ENCODE measurements around the gene DDX25. TPM values are rescaled to one million over a fixed set of nuclear protein-coding genes. Genes with fewer than 3 reads are reported as not detected.

Gene DDX25
- total RNA-seq, 4 donors from 2014 or later: 0.40 TPM; not detected in 3

- no peak overlapping the region for H3K4me3 ChIP-seq
- peaks cover 0 to 17% (median 0%) of the 10 kb centered on the region in 4 donors for H3K4me1 ChIP-seq
- DNase-seq: no peak
- no peaks in the 10 kb centered on the region for H3K27me3 ChIP-seq
- H3K9me3 ChIP-seq: no peaks in the 10 kb centered on the region
- H3K27ac ChIP-seq: peak overlapping the region in 1 of 4 donors; percentile 54
- H3K36me3 ChIP-seq: no peaks in the 10 kb centered on the region
- no peak for TF ChIP-seq POLR2A (IDR thresholded peaks at IDR 0.05)
- TF ChIP-seq, protein P1, sequence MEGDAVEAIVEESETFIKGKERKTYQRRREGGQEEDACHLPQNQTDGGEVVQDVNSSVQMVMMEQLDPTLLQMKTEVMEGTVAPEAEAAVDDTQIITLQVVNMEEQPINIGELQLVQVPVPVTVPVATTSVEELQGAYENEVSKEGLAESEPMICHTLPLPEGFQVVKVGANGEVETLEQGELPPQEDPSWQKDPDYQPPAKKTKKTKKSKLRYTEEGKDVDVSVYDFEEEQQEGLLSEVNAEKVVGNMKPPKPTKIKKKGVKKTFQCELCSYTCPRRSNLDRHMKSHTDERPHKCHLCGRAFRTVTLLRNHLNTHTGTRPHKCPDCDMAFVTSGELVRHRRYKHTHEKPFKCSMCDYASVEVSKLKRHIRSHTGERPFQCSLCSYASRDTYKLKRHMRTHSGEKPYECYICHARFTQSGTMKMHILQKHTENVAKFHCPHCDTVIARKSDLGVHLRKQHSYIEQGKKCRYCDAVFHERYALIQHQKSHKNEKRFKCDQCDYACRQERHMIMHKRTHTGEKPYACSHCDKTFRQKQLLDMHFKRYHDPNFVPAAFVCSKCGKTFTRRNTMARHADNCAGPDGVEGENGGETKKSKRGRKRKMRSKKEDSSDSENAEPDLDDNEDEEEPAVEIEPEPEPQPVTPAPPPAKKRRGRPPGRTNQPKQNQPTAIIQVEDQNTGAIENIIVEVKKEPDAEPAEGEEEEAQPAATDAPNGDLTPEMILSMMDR (IDR thresholded peaks at IDR 0.05): no peak
These were observed 46.7 kb downstream of the DDX25 start for GRCh38 chr11:125950696-125951651.

DNA sequence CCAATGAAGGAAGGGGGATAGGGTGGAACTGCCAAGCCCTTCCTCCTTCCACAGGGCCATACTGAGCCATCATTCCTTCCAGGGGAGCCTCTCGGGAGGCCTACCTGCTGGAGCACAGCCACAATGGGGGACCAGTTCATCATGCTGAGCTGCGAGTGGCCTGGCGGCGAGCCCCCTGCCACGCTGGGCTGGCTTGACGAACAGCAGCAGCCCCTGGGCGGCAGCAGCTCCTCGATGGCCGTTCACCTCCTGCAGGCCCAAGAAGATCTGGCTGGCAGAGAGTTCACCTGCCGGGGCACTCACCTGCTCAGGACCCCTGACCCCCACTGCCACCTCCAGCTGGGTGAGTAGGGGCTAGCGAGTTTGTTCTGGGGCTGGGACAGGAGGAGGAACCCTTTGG, 47.4 kb downstream of the DDX25 start:
- Histone ChIP-seq H3K36me3 (no peaks in the 10 kb centered on the region), H3K4me3 (no peak overlapping the region), H3K27me3 (no peaks in the 10 kb centered on the region), H3K9me3 (no peaks in the 10 kb centered on the region), H3K4me1 (peaks cover 0 to 17% (median 0%) of the 10 kb centered on the region in 4 donors), H3K27ac (peak overlapping the region in 1 of 4 donors; percentile 54)
- TF ChIP-seq POLR2A (IDR thresholded peaks at IDR 0.05): no peak
- TF ChIP-seq, protein P1 (IDR thresholded peaks at IDR 0.05): no peak
- no peak for DNase-seq

DNA sequence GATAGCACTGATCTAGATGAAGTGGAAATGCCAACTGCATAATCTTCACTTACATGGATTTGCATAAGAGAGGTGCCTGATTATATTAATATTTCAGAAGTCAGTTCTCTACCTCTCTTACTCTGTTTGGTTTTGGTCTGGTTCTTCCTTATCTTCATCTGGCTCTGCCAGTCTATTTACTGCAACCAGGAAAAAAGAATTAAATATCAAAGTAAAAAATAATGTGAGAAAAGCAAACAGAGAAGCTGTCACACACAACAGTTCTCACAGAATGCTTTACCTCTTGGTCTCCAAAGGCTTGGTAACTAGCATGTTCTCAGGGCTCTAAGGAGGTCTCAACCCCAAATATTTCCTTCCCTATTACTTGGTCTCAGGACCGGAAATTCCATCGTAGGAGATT, 48.3 kb downstream of the DDX25 start:
- Histone ChIP-seq H3K4me3 (no peak overlapping the region), H3K27ac (no peak overlapping the region), H3K27me3 (no peaks in the 10 kb centered on the region), H3K4me1 (peaks cover 0 to 17% (median 0%) of the 10 kb centered on the region in 4 donors), H3K36me3 (no peaks in the 10 kb centered on the region), H3K9me3 (no peaks in the 10 kb centered on the region)
- TF ChIP-seq, protein P1 (IDR thresholded peaks at IDR 0.05): no peak
- no peak for TF ChIP-seq POLR2A (IDR thresholded peaks at IDR 0.05)
- no peak for DNase-seq

DNA sequence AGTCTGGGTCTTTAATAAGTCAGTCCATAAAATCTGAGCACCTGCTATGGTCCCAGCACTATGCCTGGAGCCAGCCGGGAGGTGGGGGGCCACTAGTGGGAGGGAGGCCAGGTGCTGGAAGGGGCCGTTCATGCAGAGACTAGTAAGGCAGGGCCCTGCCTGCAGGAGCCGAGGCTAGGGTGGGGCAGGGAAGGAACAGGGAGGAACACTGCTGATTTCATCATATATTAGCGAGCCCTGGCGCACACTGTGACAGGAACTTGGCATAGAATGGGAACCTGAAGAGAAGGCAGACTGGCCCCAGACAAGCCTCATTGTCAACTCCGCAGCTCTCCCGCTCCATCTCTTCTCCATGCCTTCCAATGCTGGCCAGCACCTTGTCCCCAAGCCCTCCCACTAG, 48.7 kb downstream of the DDX25 start:
- Histone ChIP-seq H3K4me3 (no peak overlapping the region), H3K9me3 (no peaks in the 10 kb centered on the region), H3K27me3 (no peaks in the 10 kb centered on the region), H3K27ac (no peak overlapping the region), H3K4me1 (peaks cover 0 to 17% (median 0%) of the 10 kb centered on the region in 4 donors), H3K36me3 (no peaks in the 10 kb centered on the region)
- DNase-seq: peak in 1 of 3 donors; percentile 58
- TF ChIP-seq POLR2A (IDR thresholded peaks at IDR 0.05): no peak
- TF ChIP-seq, protein P1 (IDR thresholded peaks at IDR 0.05): no peak

- H3K4me3 ChIP-seq: no peak overlapping the region
- DNase-seq: no peak
- no peaks in the 10 kb centered on the region for H3K36me3 ChIP-seq
- no peak overlapping the region for H3K27ac ChIP-seq
- H3K27me3 ChIP-seq: no peaks in the 10 kb centered on the region
- no peak for TF ChIP-seq POLR2A (IDR thresholded peaks at IDR 0.05)
- TF ChIP-seq, protein P1 (IDR thresholded peaks at IDR 0.05): no peak
- peaks cover 0 to 17% (median 0%) of the 10 kb centered on the region in 4 donors for H3K4me1 ChIP-seq
- H3K9me3 ChIP-seq: no peaks in the 10 kb centered on the region
These were observed 49.2 kb downstream of the DDX25 start for GRCh38 chr11:125953401-125953935.
